H1 (cell line): ENCODE results near the gene ME3. TPM values are rescaled to one million over a fixed set of nuclear protein-coding genes. Genes with fewer than 3 reads are reported as not detected.

Experiments
- CTBP2 ChIP-seq: IDR thresholded peaks from 2 replicates; pipeline ENCODE4 v1.7.0; 2011; ENCODE audit warnings: borderline replicate concordance, mild to moderate bottlenecking, moderate library complexity, mixed read lengths, low read length; ENCODE audit not compliant: insufficient read depth, insufficient read length
- HDAC6 ChIP-seq: IDR thresholded peaks from one replicate; pipeline ENCODE4 v1.7.1; 2012; ENCODE audit warnings: low read depth, mild to moderate bottlenecking, inconsistent platforms, low read length, moderate library complexity
- JUN ChIP-seq: IDR thresholded peaks from 2 replicates; pipeline ENCODE4 v1.6.1; 2011; ENCODE audit warnings: low read depth, mild to moderate bottlenecking, improper control_type of control experiment, low read length
- SRF ChIP-seq: IDR thresholded peaks from 2 replicates; pipeline ENCODE4 v1.6.1; 2011; ENCODE audit warnings: mild to moderate bottlenecking, low read depth, low read length, moderate library complexity
- polyA plus RNA-seq, 7 experiments: library from polyadenylated mRNA; depleted of rRNA in 3 of 7; stranded (reverse) in 5 of 7; unstranded in 2 of 7; fragments of >200 nt in 5 of 7; fragments of 200-250 nt in 2 of 7; gene quantifications; 1 replicate in 5 of 7; 2 replicates in 1 of 7; 4 replicates in 1 of 7; pipeline versions ENCODE4 v1.2.1 to v1.2.3, GENCODE V29; 2011 to 2013; ENCODE audit warnings: missing spikeins in 2 of 7, mixed read lengths in 2 of 7
- total RNA-seq: library from RNA; stranded (reverse); fragmentation: NEBNext Ultra II Directional; extraction: Animal tissue kit (Norgen Biotek cat#: 25700); gene quantifications from 2 replicates; pipeline ENCODE4 v1.2.1, GENCODE V29; 2021
- TF ChIP-seq, protein P1 (sequence below), 3 experiments: IDR thresholded peaks; 1 replicate in 2 of 3; 2 replicates in 1 of 3; pipeline versions ENCODE4 v1.5.1 to v1.6.1; 2011; ENCODE audit warnings: low read length in 3 of 3, mild to moderate bottlenecking in 3 of 3, inconsistent platforms in 2 of 3, low read depth in 1 of 3, moderate library complexity in 1 of 3; ENCODE audit not compliant: insufficient read depth in 1 of 3; ENCODE audit errors: control extremely low read depth in 1 of 3

ME3 gene
- total and polyA plus RNA-seq, 2 of the 8 experiments (the other 6 are each of a cell fraction or from before 2014, with no cell fraction given), result 1.5 to 2.8 TPM

DNA sequence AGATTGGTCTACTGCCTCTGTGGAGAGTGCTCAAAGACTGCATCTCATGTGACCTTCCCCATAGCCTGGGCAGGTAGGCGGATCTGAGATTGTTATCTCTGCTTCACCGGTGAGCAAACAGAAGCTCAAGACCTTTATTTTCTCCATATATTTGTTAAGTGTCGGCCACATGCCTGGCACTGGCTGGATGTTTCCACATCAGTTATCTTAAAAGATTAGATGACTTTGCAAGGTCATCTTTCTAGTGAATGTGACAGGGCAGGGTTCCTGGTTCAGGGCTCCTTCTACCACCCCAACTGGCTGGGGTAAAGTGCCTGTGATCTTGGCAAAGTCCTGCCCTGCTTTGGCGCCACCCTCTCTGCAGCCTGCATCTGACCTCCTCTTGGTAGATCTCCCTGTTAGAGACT, 172.7 kb downstream of the ME3 start (continued):
- TF ChIP-seq CTBP2 (no peak), SRF (no peak), HDAC6 (no peak), JUN (no peak)
- TF ChIP-seq, protein P1, sequence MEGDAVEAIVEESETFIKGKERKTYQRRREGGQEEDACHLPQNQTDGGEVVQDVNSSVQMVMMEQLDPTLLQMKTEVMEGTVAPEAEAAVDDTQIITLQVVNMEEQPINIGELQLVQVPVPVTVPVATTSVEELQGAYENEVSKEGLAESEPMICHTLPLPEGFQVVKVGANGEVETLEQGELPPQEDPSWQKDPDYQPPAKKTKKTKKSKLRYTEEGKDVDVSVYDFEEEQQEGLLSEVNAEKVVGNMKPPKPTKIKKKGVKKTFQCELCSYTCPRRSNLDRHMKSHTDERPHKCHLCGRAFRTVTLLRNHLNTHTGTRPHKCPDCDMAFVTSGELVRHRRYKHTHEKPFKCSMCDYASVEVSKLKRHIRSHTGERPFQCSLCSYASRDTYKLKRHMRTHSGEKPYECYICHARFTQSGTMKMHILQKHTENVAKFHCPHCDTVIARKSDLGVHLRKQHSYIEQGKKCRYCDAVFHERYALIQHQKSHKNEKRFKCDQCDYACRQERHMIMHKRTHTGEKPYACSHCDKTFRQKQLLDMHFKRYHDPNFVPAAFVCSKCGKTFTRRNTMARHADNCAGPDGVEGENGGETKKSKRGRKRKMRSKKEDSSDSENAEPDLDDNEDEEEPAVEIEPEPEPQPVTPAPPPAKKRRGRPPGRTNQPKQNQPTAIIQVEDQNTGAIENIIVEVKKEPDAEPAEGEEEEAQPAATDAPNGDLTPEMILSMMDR (IDR thresholded peaks at IDR 0.05; ENCODE audit: control extremely low read depth in 1 of 3, insufficient read depth in 1 of 3, low read depth in 1 of 3, low read length in 3 of 3), result no peak
